Stimulated activated CD8-positive, alpha-beta memory T cell treated with anti-CD3 and anti-CD28 coated beads, Interleukin-4, amount 100 ng/mL, for 1 hour (primary cell): ENCODE data around the gene OAF.
"Not testable (repeated sequence)": the region's sequence is repeated elsewhere in the genome, so short reads cannot be mapped to it uniquely, and the experiment has no call there.

Experiments used
- DNase-seq, 2 donors: peaks; one replicate each; pipeline ENCODE4 v3.0.0-alpha.2; 2020; ENCODE audit warnings: low read depth in 2 of 2, low spot score in 1 of 2

The OAF gene

DNA sequence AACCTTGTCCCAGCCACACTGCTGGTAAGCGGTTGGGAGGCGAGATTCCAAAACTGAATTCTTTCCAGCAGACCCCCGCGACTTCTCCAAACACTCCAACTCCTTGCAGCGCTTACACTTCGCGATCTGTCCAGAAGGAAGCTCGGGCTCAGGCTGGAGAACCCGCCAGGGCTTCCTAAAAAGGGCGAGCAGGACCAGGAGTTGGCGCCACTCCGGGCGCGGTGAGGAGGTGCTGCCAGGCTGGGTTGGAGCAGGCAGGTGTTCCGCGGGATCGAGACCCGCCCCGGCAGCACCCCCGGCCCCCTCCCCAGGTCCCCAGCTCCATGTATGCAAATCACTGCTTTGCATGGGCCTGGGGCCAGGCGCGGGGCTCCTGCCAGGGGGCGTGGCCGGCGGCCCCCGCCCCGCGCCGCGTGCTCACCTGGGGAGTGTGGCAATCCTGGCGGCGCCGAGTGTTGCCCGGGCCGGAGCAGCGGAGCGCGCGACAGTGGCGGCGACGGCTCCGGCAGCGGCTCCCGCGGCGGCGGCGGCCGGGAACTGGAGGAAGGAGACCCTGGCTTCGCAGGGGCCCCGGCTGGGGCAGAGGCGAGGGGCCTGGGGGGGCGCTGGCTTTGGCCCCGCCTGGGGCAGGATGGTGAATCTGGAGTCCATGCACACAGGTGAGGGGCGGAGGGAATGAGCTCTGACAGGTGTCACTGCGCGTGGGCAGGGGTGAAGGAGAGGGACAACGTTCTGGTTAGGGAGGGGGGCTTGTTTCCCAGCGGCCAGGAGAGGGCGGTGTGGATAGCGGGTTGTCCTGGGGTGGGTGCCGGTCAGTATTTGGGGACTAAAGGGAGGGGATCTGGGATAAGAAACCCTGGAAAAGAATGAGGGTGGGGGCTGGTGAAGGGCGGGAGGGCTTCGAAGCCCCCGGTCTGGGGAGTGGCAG, 29.1 kb downstream of the OAF start, which contains the start of gene POU2F3:
POU2F3 (plus strand) TSS at position 428 of the 928 bp plus-strand sequence; CDS start at position 632, 204 bp downstream.
- no peak for DNase-seq

DNA sequence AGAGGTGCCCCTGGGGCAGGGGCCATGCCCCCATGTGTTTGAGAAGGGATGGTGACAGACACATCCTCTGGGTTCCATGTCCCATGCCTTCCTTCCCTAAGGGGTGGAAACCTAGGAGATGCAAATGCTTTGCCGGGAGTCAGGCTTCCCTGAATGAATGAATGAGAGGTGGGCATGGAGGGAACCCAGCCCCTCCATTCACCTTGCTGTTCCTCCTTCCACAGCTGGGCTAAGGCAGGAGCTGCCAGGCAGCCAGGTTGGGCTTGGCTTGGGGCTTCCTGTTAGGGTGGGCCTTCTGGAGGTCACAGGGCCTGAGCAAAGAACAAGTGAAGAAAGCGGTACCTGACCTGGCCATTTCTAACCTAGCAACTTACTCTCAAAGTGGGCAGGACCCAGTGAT, 30.0 kb downstream of the OAF start:
- DNase-seq = no peak

DNA sequence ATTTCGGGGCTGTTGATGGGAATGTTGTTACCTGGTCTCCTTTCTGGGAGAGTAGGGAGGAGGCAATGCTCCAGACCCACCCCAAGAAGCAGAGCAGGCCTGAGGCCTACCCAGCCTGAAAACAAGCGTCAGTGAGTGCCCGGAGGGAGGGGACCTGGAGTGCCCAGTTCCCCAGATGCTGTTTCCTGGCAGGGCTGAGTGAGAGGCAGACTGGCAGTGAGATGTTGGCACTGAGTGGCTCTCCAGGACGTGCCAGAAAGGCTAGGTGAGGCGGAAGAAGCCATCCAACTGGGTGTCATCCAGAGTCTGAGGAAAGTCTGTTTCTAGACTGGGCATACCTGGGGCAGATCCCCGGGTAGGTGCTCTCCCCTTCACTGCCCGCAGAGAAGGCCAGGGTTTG, 30.4 kb downstream of the OAF start:
- no peak for DNase-seq

DNA sequence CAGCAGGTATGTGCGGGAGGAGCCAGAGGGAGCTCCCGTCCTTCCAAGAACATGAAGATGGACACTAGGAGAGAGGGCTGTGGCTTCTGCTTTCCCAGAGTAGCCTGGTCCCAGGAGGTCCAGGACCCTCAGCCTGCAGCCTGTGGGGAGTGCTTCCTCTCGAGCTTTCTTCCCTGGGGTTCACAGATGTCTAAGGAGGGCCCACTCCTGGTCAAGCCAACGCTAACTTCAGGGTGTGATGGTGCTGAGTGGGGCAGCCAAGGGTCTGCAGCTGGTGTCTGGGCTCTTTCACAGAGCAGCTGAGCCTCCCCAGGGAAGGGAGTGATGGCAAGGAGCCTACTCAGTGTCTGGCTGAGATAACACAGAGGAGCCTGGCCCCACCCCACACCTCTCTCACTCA, 32.4 kb downstream of the OAF start:
- DNase-seq = no peak

DNA sequence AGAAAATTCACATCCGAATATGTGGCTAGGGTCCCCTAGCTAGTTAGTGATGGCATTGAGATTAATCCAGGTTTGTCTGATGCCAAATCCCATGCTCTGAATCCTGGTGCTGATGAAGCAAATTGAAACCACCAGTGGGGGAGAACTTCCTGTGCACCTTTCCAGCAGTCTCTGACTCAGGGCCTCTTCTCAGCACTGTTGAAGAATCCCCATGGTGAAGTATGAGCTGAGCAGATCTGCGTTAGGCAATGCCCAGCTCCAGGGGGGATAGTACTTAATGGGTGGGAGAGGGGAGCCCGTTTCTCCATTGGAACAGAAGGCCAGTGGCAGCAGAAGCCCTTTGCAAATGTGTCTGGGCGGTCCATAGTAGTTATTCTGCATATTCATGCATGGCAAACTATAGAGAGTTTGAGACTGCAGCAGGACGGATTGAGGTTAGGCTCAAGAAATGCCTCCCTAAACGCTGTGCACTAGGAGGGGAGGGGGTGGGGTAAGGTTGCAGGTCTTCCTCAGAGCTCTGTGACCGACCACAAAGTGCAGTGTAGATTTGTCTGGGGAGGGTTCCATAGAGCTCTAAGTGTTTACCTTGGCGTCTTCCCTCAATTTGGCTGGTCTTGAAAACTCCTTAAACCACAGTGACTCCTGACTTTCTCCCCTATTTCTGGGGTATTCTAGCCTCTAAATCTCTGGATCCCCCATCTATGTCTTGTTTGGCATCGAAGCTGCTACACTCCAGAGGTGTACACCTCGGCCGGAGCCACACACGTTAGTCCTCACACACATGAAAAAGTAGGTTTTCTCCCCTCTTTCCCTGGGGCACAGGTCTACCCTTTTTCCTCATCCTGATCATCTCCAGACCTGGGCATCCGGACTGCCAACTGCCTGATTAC, 33.9 kb downstream of the OAF start:
- no peak for DNase-seq

DNA sequence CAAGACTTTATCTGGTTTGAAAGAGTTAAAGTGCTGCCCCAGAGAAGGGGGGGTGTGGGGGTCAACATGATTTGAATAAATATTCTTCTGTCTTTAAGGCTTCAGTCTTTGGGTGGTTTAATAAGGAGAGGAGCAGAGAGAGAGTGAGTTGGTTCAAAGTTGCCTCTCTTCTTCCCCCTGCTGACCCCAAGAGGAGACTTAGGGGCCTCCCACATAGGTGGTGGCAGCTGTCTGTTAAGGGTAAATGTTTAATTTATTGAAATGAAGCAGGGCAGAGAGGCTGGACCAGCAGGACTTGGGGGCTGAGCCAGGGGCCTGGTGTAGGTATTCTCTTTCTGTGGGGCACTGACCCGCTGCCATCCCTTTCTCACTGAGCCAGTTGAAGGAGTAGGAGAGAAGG, 34.6 kb downstream of the OAF start:
- DNase-seq = no peak

DNA sequence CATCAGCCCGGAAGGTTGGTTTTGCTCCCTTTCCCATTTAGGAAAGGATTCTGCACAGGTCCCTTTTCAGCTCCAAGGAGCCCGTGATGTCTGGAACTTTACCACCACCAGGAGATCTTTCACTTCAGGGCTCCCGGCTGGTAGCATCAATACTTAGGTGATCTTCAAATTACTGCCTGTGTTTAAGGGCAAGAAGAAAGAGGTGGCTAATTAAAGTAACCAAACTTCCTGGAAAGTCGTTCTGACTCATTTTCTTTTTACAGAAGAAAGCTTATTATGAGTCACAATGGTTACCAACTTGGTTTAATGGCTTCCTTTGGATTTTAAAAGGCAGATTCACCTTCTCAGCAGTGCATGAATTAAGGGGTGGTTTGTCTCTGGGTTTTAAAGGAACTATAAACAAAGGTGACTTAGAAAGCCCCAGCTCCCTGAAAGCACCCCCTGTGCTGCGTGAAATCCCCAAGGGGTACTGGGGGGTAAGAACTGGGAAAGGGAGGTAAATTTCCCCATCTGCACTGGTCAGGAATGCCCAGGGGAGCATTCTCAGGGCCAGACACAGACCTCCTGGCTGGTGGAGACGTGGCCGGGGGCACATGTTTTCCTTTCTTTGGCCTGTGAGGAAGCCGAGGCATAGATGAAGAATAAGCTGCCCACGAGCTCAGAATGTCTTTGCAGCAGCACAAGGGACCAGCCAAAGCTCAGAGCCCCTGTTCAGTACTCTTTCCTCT, 37.9 kb downstream of the OAF start:
- no peak for DNase-seq

DNA sequence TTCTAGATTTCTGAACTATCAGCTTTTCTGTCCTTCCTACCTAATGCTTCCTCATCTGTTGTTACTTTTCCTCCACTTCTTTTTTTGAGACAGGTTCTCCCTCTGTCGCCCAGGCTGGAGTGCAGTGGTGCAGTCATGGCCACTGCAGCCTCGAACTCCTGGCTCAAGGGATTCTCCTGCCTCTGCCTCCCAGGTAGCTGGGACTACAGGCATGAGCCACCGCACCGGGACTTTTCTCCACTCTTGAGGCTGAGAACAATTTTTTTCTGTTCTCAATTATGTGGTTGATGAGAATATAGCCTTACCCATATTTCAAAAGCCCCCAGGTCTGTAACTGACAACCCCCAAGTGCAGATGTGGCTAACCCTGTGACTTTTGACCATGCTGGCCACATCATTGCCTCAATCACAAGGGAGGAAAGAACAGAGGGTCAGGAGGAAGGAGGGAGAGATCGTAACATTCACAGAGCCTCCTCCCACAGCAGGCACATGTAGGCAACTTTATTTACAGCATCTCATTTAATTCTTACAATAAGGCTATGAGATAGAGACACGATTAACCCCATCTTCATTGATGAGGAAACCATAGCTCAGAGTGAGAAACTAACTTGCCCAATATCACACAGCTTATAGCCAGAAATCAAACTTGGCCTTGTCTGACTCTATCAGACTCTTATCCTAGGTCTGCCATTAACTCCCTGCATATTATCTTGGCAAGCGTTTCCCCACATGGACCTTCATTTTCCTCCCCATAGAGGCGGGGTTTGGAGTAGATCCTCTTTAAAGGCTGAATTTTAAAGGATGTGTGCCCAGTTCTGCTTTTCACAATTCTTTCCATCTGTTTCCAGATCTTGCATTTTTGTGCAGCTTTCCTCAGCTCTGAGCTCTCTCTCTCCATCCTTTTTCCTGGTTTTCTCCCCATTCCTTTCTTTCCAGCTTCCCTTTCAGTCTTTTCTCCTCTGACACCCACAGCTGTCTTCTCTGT, 38.7 kb downstream of the OAF start:
- no peak for DNase-seq

DNA sequence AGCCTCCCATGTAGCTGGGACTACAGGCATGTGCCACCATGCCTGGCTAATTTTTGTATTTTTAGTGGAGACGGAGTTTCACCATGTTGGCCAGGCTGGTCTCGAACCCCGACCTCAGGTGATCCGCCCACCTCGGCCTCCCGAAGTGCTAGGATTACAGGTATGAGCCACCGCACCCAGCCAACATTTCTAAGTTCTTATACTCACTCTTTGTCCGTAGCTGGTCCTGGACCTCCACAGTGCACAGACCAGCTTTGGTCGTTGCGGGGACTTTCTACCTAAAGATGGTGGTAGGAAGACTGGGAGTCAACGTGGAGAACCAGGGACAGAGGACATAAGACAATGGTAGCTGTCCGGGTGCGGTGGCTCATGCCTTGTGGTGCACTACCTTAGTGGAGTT, 42.5 kb downstream of the OAF start:
- DNase-seq = not testable (repeated sequence)

DNA sequence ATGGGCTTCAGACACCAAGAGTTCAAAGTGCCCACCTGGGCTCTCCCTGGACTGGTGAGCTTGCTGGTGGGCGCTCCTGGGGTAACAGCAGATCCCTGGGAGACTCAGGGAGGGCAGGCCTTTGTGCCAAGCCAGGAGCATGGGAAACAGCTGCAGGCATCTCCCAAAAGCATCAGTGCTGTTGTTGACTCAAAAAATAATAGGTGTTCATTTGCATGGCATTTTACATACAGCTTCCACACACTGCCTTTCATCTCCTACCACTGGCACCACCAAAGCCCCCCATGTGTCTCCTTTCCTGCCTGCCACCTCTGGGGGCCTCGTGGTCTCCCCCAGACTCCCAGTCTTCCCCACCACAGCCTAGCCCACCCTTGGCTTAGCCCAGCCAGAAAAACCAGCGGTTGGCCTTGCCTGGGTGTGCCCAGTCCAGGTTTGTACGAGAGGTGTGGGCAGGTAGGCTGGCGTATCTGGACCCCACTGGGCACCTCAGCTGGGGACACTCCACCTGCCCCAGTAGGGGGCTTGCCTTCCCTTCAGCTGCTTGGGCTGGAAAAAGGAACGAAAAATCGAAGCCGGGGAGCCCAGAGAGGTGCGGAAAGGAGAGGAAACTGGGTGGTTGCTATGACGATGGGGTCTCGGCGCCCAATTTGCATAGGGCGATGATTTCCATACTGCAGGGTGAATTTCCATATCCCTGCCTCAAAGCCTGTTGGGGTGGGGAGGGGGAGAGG, 44.1 kb downstream of the OAF start:
- DNase-seq = no peak

DNA sequence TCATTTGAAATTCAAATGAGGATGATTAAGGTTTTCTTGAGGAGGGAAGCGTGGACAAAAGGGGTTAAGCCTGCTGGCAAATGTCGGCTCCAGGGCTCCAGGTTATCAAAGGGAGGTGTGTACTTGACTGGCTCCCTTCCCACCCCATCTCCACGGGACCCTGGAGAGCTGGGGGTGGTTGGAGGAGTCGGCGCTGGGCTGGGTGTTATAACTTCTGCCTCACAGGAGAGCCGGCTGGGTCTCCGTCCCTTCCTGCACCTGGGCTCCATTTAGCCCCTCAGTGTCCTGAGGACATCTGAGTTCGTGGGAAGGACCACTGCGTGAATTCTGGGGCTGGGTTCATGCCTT, 44.7 kb downstream of the OAF start:
- no peak for DNase-seq

DNA sequence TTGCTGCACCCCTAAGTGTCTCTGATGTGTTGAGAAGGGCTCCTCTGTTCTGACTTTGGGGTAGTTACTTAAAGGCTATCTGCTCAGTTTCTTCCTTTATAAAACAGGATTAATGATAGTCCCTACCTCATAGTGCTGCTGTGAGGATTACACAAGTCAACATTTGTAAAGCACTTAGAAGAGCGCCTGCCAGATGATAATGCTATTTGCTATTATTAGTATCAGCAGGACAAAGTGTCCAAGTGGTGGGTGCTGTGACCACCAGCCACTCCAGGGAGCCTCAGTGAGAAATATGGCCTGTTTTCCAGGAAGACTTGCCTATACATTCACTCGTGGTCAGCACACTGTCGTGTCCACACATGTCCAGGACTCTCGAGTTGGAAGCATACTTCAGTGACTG, 45.3 kb downstream of the OAF start:
- DNase-seq = no peak

DNA sequence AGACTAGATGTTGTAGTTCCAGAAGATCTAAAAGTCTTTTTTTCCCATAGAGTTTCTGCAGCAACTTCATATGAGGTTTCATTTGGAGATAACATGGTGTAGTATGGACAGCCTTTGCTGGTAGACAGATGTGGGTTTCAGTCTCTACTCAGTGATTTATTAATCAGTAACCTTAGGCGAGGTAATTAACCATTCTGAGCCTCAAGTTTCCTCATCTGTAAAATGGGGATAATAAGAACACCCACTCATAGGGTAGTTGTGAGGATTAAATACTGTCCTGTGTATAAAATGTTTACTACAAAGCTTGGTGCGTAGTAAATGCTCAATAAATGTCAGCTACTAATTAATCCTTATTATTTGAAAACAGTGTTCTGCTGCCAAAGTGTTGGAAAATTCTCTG, 45.9 kb downstream of the OAF start:
- DNase-seq = no peak

DNA sequence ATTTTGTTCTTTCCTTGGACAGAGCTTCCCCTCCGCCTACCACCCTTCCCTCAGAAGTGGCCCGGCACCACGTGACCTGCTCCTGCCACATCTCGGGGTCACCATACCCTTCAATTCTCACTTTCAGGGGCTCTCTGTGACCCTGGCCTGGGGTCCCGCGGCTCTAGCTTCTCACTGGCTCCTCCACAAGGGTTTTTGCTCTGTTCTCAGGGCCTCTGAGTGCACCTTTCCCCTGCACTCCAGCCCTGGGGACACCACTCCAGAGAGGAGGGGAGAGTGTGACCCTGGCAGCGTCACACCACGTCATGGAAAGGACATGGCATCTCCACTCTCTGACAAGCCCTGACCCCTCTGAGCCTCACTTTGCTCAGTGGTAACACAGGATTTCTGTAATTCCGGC, 46.5 kb downstream of the OAF start:
- DNase-seq = no peak

DNA sequence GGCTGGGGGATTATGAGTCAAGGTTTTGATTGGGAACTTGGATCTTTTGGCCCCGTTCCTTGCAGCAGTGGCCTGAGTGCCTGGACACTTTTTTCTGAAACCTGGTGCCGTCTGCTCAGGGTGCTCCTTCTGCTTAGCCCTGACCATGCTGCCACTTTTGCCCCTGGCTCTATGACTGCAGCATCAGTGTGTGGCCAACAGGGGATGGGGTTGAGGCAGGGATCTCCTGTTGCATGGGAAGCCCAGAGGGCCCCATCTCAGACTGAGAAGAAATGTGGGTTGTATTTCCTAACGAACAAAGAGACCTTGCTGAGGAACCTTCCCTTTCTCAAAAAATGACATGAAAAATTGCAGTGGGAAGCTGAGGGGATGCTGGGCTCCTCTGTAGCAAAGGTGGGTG, 47.8 kb downstream of the OAF start:
- DNase-seq = no peak

DNA sequence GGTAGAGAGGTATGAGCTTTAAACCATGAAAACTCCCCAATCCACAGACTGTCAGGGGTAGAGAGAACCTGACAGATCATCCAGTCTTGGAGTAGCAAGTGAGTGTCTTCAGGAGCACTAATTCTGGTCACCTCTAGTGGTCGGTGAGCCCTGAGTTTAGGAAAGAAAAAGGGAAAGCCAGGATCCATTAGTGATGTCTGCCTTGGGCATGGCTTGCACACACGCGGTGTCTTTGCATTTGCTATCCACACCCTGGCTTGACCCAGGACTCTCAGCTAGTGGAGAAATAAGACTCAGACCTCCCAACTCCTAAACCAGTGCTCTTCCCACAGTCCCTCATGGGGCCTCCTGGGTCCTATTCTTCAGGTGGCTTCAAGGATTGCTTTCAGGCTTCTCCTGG, 48.4 kb downstream of the OAF start:
- DNase-seq = no peak

DNA sequence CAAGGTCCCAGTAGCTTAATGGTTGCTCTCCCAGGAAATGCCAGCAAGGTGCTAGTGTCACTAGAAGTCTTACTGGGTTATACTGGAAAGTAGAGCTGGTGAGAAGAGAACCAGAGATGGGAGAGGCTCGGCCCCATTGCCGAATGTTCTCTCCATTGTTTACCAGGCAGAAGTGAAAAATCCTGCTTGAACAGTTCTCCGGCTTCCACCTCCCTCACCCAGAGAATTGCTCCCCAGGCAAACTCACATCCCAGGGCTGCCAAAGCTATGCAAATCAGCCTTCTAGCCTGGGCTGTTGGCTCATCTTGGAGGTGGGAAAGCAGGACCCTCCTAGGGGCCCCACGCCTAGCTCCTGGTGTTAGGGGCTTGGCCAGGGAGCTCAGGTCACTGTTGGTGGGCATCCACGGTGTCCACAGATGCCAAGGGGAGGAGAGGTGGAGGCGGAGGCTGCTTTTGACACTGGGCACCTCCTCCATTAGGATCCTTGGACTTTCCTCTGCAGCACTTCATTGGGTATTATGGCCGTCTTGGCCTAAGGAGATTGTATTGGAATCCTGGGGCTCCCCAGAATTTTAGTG, 49.2 kb downstream of the OAF start:
- DNase-seq = no peak

DNA sequence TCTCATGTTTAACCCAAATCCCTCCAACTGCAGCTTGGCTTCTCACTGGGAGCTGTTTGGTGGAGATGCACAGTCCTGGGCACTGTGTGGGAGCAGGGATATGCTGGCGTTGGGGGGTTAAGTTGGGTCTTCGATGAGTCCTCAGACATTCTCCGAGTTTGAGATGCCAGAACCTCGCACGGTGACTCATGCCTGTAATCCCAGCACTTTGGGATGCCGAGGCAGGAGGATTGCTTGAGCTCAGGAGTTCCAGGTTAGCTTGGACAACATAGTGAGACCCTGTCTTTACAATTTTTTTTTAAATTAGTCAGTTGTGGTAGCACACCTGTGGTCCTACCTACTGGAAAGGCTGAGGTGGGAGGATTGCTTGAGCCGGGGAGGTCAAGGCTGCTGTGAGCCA, 49.8 kb downstream of the OAF start:
- DNase-seq = no peak

DNA sequence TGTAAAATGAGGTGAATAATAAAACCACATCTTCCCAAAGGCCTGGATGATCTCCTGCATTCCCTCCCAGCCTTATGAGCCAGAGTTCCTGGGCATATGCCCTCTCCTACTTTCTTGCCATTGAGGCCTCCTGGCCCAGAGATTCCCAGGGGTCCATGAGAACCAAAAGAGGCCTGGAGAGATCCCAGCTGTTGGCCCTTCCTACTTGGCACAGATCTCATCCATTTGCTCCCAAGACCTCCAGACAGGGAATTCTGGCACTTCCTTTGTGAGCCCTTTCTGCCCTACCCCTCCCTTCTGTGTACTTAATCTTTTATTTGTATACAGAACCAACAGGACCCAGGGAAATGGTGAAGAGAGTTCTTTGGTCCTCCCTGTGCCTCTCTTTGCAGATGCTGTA, 50.5 kb downstream of the OAF start:
- DNase-seq = no peak
